Endothelial cell of umbilical vein (primary cell): Measurements from ENCODE around the gene LITAFD. TPM values are rescaled to one million over a fixed set of nuclear protein-coding genes. Genes with fewer than 3 reads are reported as not detected.

Source experiments
- BruUV-seq: library from RNA; stranded (reverse); fragments of 400-500 nt; replicated peaks from 2 replicates; lab custom pipeline; 2021; lab: Mats Ljungman, UMichigan
- CTCF ChIA-PET: fragments of 300-600, 350-600 bp; sonication (Branson Sonifier 250); formaldehyde crosslinking; loops from one replicate; lab custom pipeline; 2021; ENCODE audit warnings: antibody characterized with exemption, inconsistent platforms; lab: Charles Lee
- POLR2A ChIA-PET: fragments of 300-600, 350-600 bp; sonication (Branson Sonifier 250); formaldehyde crosslinking; loops from one replicate; lab custom pipeline; 2021; ENCODE audit warnings: antibody characterized with exemption, inconsistent platforms; lab: Charles Lee
- DNase-seq: peaks from one replicate; pipeline ENCODE4 v3.0.0-alpha.2; 2011; ENCODE audit warnings: low read depth, low spot score
- FAIRE-seq: peaks from 2 replicates; lab custom pipeline; 2011; peaks lifted over from hg19 to GRCh38; lab: Jason Lieb, UNC
- H2AFZ ChIP-seq: 2 replicates; pipeline ENCODE4 v1.6.0; 2012; ENCODE audit warnings: low read depth, low read length, control low read depth, inconsistent platforms
- H3K27ac ChIP-seq: 2 replicates; pipeline ENCODE4 v1.5.1; 2011; ENCODE audit warnings: low read depth, mild to moderate bottlenecking, control low read depth, low read length, moderate library complexity; ENCODE audit not compliant: insufficient read depth
- H3K27me3 ChIP-seq, 2 experiments: 2 replicates each; pipeline versions ENCODE4 v1.6.0 to v1.6.1; 2011; ENCODE audit warnings: low read length in 2 of 2, mixed read lengths in 1 of 2; ENCODE audit not compliant: control insufficient read depth in 2 of 2, insufficient read depth in 2 of 2
- H3K36me3 ChIP-seq, 2 experiments: 2 replicates in 1 of 2; 3 replicates in 1 of 2; pipeline ENCODE4 v1.5.1; 2011; ENCODE audit warnings: low read length in 2 of 2, mild to moderate bottlenecking in 1 of 2, moderate library complexity in 1 of 2; ENCODE audit not compliant: control insufficient read depth in 2 of 2, insufficient read depth in 2 of 2; ENCODE audit errors: extremely low read depth in 1 of 2
- H3K4me1 ChIP-seq: 3 replicates; pipeline ENCODE4 v1.5.1; 2011; ENCODE audit warnings: mild to moderate bottlenecking, low read length; ENCODE audit not compliant: control insufficient read depth, insufficient read depth; ENCODE audit errors: extremely low read depth
- H3K4me2 ChIP-seq: 2 replicates; pipeline ENCODE4 v1.6.1; 2011; ENCODE audit warnings: low read length, control low read depth, mixed read lengths; ENCODE audit not compliant: insufficient read depth
- H3K4me3 ChIP-seq, 3 experiments: fragments of 200-600 bp in 1 of 3; sonication (generic), shearing (Covaris generic) in 1 of 3; replicated peaks in 1 of 3; 2 replicates each; pipeline ENCODE4 v1.5.1; 2011 to 2016; ENCODE audit warnings: control low read depth in 3 of 3, low read length in 3 of 3, mild to moderate bottlenecking in 2 of 3, inconsistent platforms in 1 of 3, low read depth in 1 of 3, moderate library complexity in 1 of 3; ENCODE audit not compliant: insufficient read depth in 1 of 3
- H3K79me2 ChIP-seq: 2 replicates; pipeline ENCODE4 v1.6.0; 2012; ENCODE audit warnings: low read length, inconsistent platforms; ENCODE audit not compliant: control insufficient read depth, insufficient read depth
- H3K9ac ChIP-seq: replicated peaks from 2 replicates; pipeline ENCODE3; 2011; ENCODE audit warnings: low read length, control low read depth; ENCODE audit not compliant: insufficient read depth; ENCODE audit errors: extremely low read depth
- H3K9me1 ChIP-seq: replicated peaks from 3 replicates; pipeline ENCODE4 v1.6.0; 2011; ENCODE audit warnings: mild to moderate bottlenecking, low read length; ENCODE audit not compliant: control insufficient read depth, insufficient read depth; ENCODE audit errors: extremely low read depth
- H3K9me3 ChIP-seq: replicated peaks from 2 replicates; pipeline ENCODE4 v1.5.1; 2012; ENCODE audit warnings: low read length, inconsistent platforms; ENCODE audit not compliant: control insufficient read depth, insufficient read depth
- H4K20me1 ChIP-seq: replicated peaks from 2 replicates; pipeline ENCODE3; 2011; ENCODE audit warnings: mild to moderate bottlenecking, low read length; ENCODE audit not compliant: control insufficient read depth, insufficient read depth; ENCODE audit errors: extremely low read depth
- EZH2 ChIP-seq: IDR thresholded peaks from 2 replicates; pipeline ENCODE4 v1.6.1; 2012; ENCODE audit warnings: borderline replicate concordance, low read depth, mild to moderate bottlenecking, moderate library complexity, low read length, inconsistent platforms; ENCODE audit not compliant: severe bottlenecking
- GATA2 ChIP-seq: IDR thresholded peaks from 2 replicates; pipeline ENCODE4 v1.7.0; 2011; ENCODE audit warnings: low read depth, mild to moderate bottlenecking, moderate library complexity, mixed read lengths, low read length; ENCODE audit not compliant: insufficient read length, insufficient read depth
- MYC ChIP-seq: IDR thresholded peaks from one replicate; pipeline ENCODE4 v1.6.1; 2011; ENCODE audit warnings: mild to moderate bottlenecking, low read depth, low read length
- POLR2AphosphoS5 ChIP-seq: IDR thresholded peaks from 2 replicates; pipeline ENCODE4 v1.6.1; 2012; ENCODE audit warnings: low read depth, mild to moderate bottlenecking, control low read depth, low read length, moderate library complexity; ENCODE audit not compliant: insufficient read depth
- dilution Hi-C: fragments of 300-500 bp; cut with MboI; formaldehyde crosslinking; loops from one replicate; pipeline ENCODE4 v1.15.0; 2019; ENCODE audit warnings: low sequenced_read_pairs; ENCODE audit not compliant: extremely low pct_ligation_motif_present
- intact Hi-C: fragments of 100-400 bp; cut with micrococcal nuclease; formaldehyde crosslinking; loops from one replicate; pipeline ENCODE4 v1.10.0; 2022
- polyA plus RNA-seq, 4 experiments: library from polyadenylated mRNA; depleted of rRNA in 3 of 4; stranded (reverse) in 3 of 4; unstranded in 1 of 4; fragments of >200 nt; gene quantifications; 2 replicates each; pipeline versions ENCODE4 v1.2.1 to v1.2.3, GENCODE V29; 2011 to 2012; ENCODE audit warnings: missing spikeins in 1 of 4
- total RNA-seq: library from RNA; stranded (reverse); gene quantifications from 2 replicates; pipeline ENCODE4 v1.2.3, GENCODE V29; 2021
- TF ChIP-seq, protein P1 (sequence below), 2 donors: IDR thresholded peaks; 1 replicate in 1 of 2; 2 replicates in 1 of 2; pipeline ENCODE4 v1.5.1; 2011; ENCODE audit warnings: low read length in 2 of 2, mild to moderate bottlenecking in 2 of 2, moderate library complexity in 2 of 2, control low read depth in 1 of 2, inconsistent platforms in 1 of 2, low read depth in 1 of 2; ENCODE audit not compliant: insufficient read depth in 1 of 2; ENCODE audit errors: extremely low read depth in 1 of 2

LITAFD gene
- total and polyA plus RNA-seq, 2 donors (not counting 3 experiments of a cell fraction or from before 2014, with no cell fraction given), result not detected

DNA sequence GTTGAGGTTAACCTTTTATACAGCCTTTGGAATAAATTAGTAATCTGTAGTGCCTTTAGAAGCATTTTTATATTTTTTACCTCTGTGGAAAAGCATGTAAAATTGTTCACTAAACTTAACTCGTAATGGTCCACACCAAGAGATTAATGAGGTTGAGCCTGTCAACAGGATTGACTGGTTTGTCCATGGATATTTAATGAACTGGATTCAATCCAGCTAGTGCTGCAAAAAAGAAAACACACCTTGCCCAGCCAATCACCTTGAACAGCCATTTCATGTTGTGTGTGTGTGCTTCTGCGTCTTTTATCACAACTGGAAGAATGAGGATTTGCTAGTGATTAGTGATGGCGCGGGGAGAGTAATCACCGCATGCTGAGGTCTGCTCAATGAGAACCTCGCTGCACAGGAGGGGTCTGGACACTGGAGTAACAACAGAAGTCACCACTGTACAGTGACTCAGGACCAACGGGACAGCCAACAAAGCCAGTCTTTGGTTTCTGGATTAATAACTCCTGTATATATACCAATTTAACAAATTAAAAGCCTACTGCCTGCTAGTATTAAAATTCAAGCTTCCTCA lies 33.7 kb downstream of the LITAFD start:
- DNase-seq (no peak), FAIRE-seq (no peak)
- POLR2A ChIA-PET, result no interaction called here
- no peaks in the 10 kb centered on the region for H3K9me1 ChIP-seq
- CTCF ChIA-PET, result interaction anchor here (0.6 to 1.5 kb wide), 5 partner anchors 10 to 219 kb away, joined by 3 to 8 read pairs (median 3); no protein-coding TSS in a partner anchor
- dilution Hi-C loops (no loop called here), intact Hi-C loops (no loop called here)
- H3K27me3 ChIP-seq, result no peaks in the 10 kb centered on the region
- BruUV-seq, result no TSS peak
- peaks cover 28 to 37% of the 10 kb centered on the region in 2 experiments for H3K36me3 ChIP-seq
- TF ChIP-seq GATA2 (no peak), MYC (no peak), POLR2AphosphoS5 (no peak), EZH2 (no peak)
- TF ChIP-seq, protein P1, sequence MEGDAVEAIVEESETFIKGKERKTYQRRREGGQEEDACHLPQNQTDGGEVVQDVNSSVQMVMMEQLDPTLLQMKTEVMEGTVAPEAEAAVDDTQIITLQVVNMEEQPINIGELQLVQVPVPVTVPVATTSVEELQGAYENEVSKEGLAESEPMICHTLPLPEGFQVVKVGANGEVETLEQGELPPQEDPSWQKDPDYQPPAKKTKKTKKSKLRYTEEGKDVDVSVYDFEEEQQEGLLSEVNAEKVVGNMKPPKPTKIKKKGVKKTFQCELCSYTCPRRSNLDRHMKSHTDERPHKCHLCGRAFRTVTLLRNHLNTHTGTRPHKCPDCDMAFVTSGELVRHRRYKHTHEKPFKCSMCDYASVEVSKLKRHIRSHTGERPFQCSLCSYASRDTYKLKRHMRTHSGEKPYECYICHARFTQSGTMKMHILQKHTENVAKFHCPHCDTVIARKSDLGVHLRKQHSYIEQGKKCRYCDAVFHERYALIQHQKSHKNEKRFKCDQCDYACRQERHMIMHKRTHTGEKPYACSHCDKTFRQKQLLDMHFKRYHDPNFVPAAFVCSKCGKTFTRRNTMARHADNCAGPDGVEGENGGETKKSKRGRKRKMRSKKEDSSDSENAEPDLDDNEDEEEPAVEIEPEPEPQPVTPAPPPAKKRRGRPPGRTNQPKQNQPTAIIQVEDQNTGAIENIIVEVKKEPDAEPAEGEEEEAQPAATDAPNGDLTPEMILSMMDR (IDR thresholded peaks at IDR 0.05; ENCODE audit: extremely low read depth in 1 of 2, insufficient read depth in 1 of 2, low read depth in 1 of 2, low read length in 2 of 2), result no peak
- H3K9ac ChIP-seq, result no peak overlapping the region
- H2AFZ ChIP-seq, result no peak overlapping the region
- H3K4me3 ChIP-seq, result no peak overlapping the region
- peaks cover 17% of the 10 kb centered on the region for H3K79me2 ChIP-seq
- no peak overlapping the region for H3K27ac ChIP-seq
- H3K4me2 ChIP-seq, result no peak overlapping the region
- H4K20me1 ChIP-seq, result no peaks in the 10 kb centered on the region
- no peaks in the 10 kb centered on the region for H3K9me3 ChIP-seq
- H3K4me1 ChIP-seq, result no peaks in the 10 kb centered on the region
